GM12878 (cell line): Measurements from ENCODE around the gene FUNDC1. TPM values are rescaled to one million over a fixed set of nuclear protein-coding genes. Genes with fewer than 3 reads are reported as not detected.

ENCODE experiments used
- ATAC-seq: fragments of 200-7000 bp; cut with Tn5 transposase; 3 replicates; pipeline ENCODE4 v1.9.1; 2020; ENCODE audit warnings: mild to moderate bottlenecking, moderate library complexity
- Bru-seq: library from RNA; stranded (reverse); fragments of 400-500 nt; gene quantifications from one replicate; lab custom pipeline; 2021; lab: Mats Ljungman, UMichigan
- BruChase-seq, 2 experiments: library from RNA; stranded (reverse); fragments of 400-500 nt; gene quantifications; one replicate each; lab custom pipeline; 2021; lab: Mats Ljungman, UMichigan
- BruUV-seq: library from RNA; stranded (reverse); fragments of 400-500 nt; replicated peaks from 2 replicates; lab custom pipeline; 2021; lab: Mats Ljungman, UMichigan
- CTCF ChIA-PET: fragments of 300-600 bp; sonication (Branson Sonifier 250); formaldehyde crosslinking; extraction: SDS; loops from one replicate; lab custom pipeline; 2021; ENCODE audit warnings: inconsistent platforms; lab: Yijun Ruan, JAX
- POLR2A ChIA-PET: fragments of 350-600 bp; formaldehyde crosslinking; extraction: SDS; loops from one replicate; lab custom pipeline; 2021; ENCODE audit warnings: inconsistent platforms; lab: Charles Lee
- RAD21 ChIA-PET: fragments of 300-600 bp; sonication (Branson Sonifier 250); formaldehyde crosslinking; loops from one replicate; lab custom pipeline; 2023; ENCODE audit warnings: antibody characterized with exemption; ENCODE audit not compliant: unreplicated experiment; lab: Charles Lee
- SMC1A ChIA-PET: fragments of 300-600 bp; sonication (Branson Sonifier 250); formaldehyde crosslinking; loops from one replicate; lab custom pipeline; 2023; ENCODE audit not compliant: unreplicated experiment, uncharacterized antibody; lab: Charles Lee
- DNase-seq: peaks from one replicate; pipeline ENCODE4 v3.0.0-alpha.2; 2011; ENCODE audit warnings: low read depth, low spot score
- FAIRE-seq: peaks from 3 replicates; lab custom pipeline; 2011; peaks lifted over from hg19 to GRCh38; lab: Jason Lieb, UNC
- H2AFZ ChIP-seq: 2 replicates; pipeline ENCODE4 v1.6.0; 2011; ENCODE audit warnings: low read depth, low read length, control low read depth; ENCODE audit not compliant: control insufficient read depth
- H3K27ac ChIP-seq: 2 replicates; pipeline ENCODE4 v1.5.1; 2011; ENCODE audit warnings: control low read depth; ENCODE audit not compliant: control insufficient read depth, insufficient read depth
- H3K27me3 ChIP-seq, 2 experiments: replicated peaks in 1 of 2; 2 replicates each; pipeline versions ENCODE4 v1.6.0 to v1.6.1; 2011; ENCODE audit warnings: low read length in 1 of 2; ENCODE audit not compliant: control insufficient read depth in 2 of 2, insufficient read depth in 2 of 2
- H3K36me3 ChIP-seq, 2 experiments: 2 replicates each; pipeline ENCODE4 v1.5.1; 2011; ENCODE audit warnings: low read length in 1 of 2; ENCODE audit not compliant: control insufficient read depth in 2 of 2, insufficient read depth in 2 of 2
- H3K4me1 ChIP-seq: 2 replicates; pipeline ENCODE4 v1.6.1; 2011; ENCODE audit warnings: mild to moderate bottlenecking, low read length, moderate library complexity, mixed read lengths; ENCODE audit not compliant: control insufficient read depth, insufficient read depth
- H3K4me2 ChIP-seq: 2 replicates; pipeline ENCODE4 v1.6.0; 2011; ENCODE audit warnings: control low read depth; ENCODE audit not compliant: control insufficient read depth, insufficient read depth
- H3K4me3 ChIP-seq: fragments of 200-600 bp; sonication (generic); 2 replicates; pipeline ENCODE4 v1.5.1; 2016
- H3K79me2 ChIP-seq: 2 replicates; pipeline ENCODE4 v1.6.0; 2011; ENCODE audit warnings: low read length; ENCODE audit not compliant: control insufficient read depth, insufficient read depth
- H3K9ac ChIP-seq: 2 replicates; pipeline ENCODE4 v1.8.0; 2011; ENCODE audit warnings: low read length, control low read depth, mixed read lengths; ENCODE audit not compliant: control insufficient read depth, insufficient read depth
- H3K9me3 ChIP-seq: replicated peaks from 3 replicates; pipeline ENCODE4 v1.5.1; 2011; ENCODE audit warnings: mild to moderate bottlenecking, low read length; ENCODE audit not compliant: control insufficient read depth, insufficient read depth
- H4K20me1 ChIP-seq: 2 replicates; pipeline ENCODE4 v1.6.0; 2011; ENCODE audit not compliant: control insufficient read depth, insufficient read depth
- CHD2 ChIP-seq: IDR thresholded peaks from 2 replicates; pipeline ENCODE4 v1.6.1; 2011; ENCODE audit warnings: low read depth, low read length, improper control_type of control experiment, borderline replicate concordance
- CREB1 ChIP-seq: IDR thresholded peaks from 2 replicates; pipeline ENCODE4 v1.6.1; 2012; ENCODE audit warnings: low read depth, mild to moderate bottlenecking, inconsistent platforms
- CTCF ChIP-seq, 3 experiments: IDR thresholded peaks in 2 of 3; conservative IDR thresholded peaks in 1 of 3; 2 replicates each; pipeline ENCODE4 v1.5.1; 2011; ENCODE audit warnings: low read depth in 3 of 3, low read length in 3 of 3, mild to moderate bottlenecking in 3 of 3, control low read depth in 2 of 3, moderate library complexity in 2 of 3, inconsistent platforms in 1 of 3, mixed read lengths in 1 of 3; ENCODE audit not compliant: control insufficient read depth in 2 of 3, insufficient read depth in 1 of 3; ENCODE audit errors: extremely low read depth in 1 of 3
- ESRRA ChIP-seq: IDR thresholded peaks from 2 replicates; pipeline ENCODE4 v1.6.1; 2012; ENCODE audit warnings: mild to moderate bottlenecking, low read length, improper control_type of control experiment
- IKZF2 ChIP-seq, 2 experiments: fragments of 450-650 bp; IDR thresholded peaks; 2 replicates each; pipeline ENCODE4 v1.6.1; 2017; ENCODE audit warnings: mild to moderate bottlenecking in 2 of 2, moderate library complexity in 2 of 2
- NFIC ChIP-seq: IDR thresholded peaks from 2 replicates; pipeline ENCODE4 v1.6.1; 2012; ENCODE audit warnings: low read depth, mild to moderate bottlenecking, inconsistent platforms, low read length, moderate library complexity
- PBX3 ChIP-seq: IDR thresholded peaks from 2 replicates; pipeline ENCODE4 v1.6.1; 2011; ENCODE audit warnings: mild to moderate bottlenecking, low read depth, low read length, moderate library complexity; ENCODE audit not compliant: insufficient replicate concordance
- RAD21 ChIP-seq: IDR thresholded peaks from 2 replicates; pipeline ENCODE4 v1.6.1; 2011; ENCODE audit warnings: mild to moderate bottlenecking, low read depth, low read length, moderate library complexity; ENCODE audit not compliant: insufficient read depth
- SIX5 ChIP-seq: IDR thresholded peaks from 2 replicates; pipeline ENCODE4 v1.6.1; 2011; ENCODE audit warnings: mild to moderate bottlenecking, low read depth, low read length, moderate library complexity; ENCODE audit not compliant: severe bottlenecking
- TAF1 ChIP-seq: IDR thresholded peaks from 2 replicates; pipeline ENCODE4 v1.6.1; 2011; ENCODE audit warnings: mild to moderate bottlenecking, low read depth, low read length, borderline replicate concordance
- TCF3 ChIP-seq: IDR thresholded peaks from 2 replicates; pipeline ENCODE4 v1.6.1; 2012; ENCODE audit warnings: low read depth, mild to moderate bottlenecking, low read length, borderline replicate concordance; ENCODE audit not compliant: insufficient read depth
- YBX1 ChIP-seq: fragments of 450-650 bp; IDR thresholded peaks from 2 replicates; pipeline ENCODE4 v1.6.1; 2016; ENCODE audit warnings: antibody characterized with exemption
- YY1 ChIP-seq: IDR thresholded peaks from 2 replicates; pipeline ENCODE4 v1.6.1; 2011; ENCODE audit warnings: low read depth, mild to moderate bottlenecking, low read length
- ZNF384 ChIP-seq: IDR thresholded peaks from 2 replicates; pipeline ENCODE4 v1.6.1; 2012; ENCODE audit warnings: low read depth, mild to moderate bottlenecking, low read length, improper control_type of control experiment, borderline replicate concordance
- ZNF622 ChIP-seq: fragments of 450-650 bp; IDR thresholded peaks from 2 replicates; pipeline ENCODE4 v1.6.1; 2017; ENCODE audit warnings: mild to moderate bottlenecking, inconsistent platforms
- WGBS: methylation state at CpG from one replicate; pipeline ENCODE4 v1.1.6; 2016; ENCODE audit warnings: low lambda C conversion rate; ENCODE audit not compliant: insufficient replicate concordance, insufficient coverage; ENCODE audit errors: missing lambda C conversion rate; 5-methylcytosine and 5-hydroxymethylcytosine counted together
- in situ Hi-C: fragments of 300-500 bp; cut with MboI; formaldehyde crosslinking; loops from 9 replicates; pipeline ENCODE4 v1.14.3; 2018; ENCODE audit warnings: mixed read lengths
- intact Hi-C: fragments of 100-400 bp; cut with micrococcal nuclease; formaldehyde crosslinking; loops from one replicate; pipeline ENCODE4 v1.14.2; 2022; ENCODE audit not compliant: unreplicated experiment
- long read RNA-seq, 2 experiments: library from polyadenylated mRNA; unstranded; transcript quantifications; one replicate each; pipeline ENCODE4 v2.0.0, GENCODE V29; 2019 to 2020
- polyA minus RNA-seq, 3 experiments: library from RNA; depleted of rRNA, polyadenylated mRNA; stranded (reverse); fragments of >200 nt; gene quantifications; 2 replicates each; pipeline ENCODE4 v1.2.3, GENCODE V29; 2011
- polyA plus RNA-seq, 11 experiments: library from polyadenylated mRNA; depleted of rRNA in 4 of 11; unstranded in 6 of 11; stranded (reverse) in 5 of 11; fragments of >200 nt; fragmentation: Nextera tagmentation in 4 of 11; fragmentation: Illumina TruSeq in 1 of 11; extraction: Ambion mirVana in 4 of 11; extraction: Trizol in 1 of 11; gene quantifications; 1 replicate in 1 of 11; 2 replicates in 10 of 11; pipeline versions ENCODE4 v1.2.1 to v1.2.3, GENCODE V29; 2011 to 2016; ENCODE audit warnings: inconsistent platforms in 2 of 11, missing spikeins in 2 of 11, low read depth in 1 of 11
- total RNA-seq, 4 experiments: library from RNA; depleted of rRNA in 3 of 4; stranded (reverse); fragments of >200 nt in 3 of 4; fragmentation: Illumina TruSeq in 1 of 4; extraction: Trizol in 1 of 4; gene quantifications; 2 replicates each; pipeline versions ENCODE4 v1.2.1 to v1.2.3, GENCODE V29; 2013 to 2021

Gene FUNDC1
- total RNA-seq (2013; cell fraction: nucleolus; rRNA removed): 3.1 and 4.4 TPM in 2 replicates
- 10.0 and 15.0 TPM in 2 replicates for total RNA-seq (2014; rRNA removed)
- total RNA-seq (2014; rRNA removed; fragmentation: Illumina TruSeq; extraction: Trizol): 18.3 TPM in 2 replicates
- 11.1 and 11.8 TPM in 2 replicates for total RNA-seq (2021)
- polyA plus RNA-seq (2011; ENCODE audit: low read depth): 8.9 TPM
- polyA plus RNA-seq (2011; rRNA removed): 21.0 and 32.5 TPM in 2 replicates
- 8.7 and 11.0 TPM in 2 replicates for polyA plus RNA-seq (2011; cell fraction: cytosol; rRNA removed)
- polyA plus RNA-seq (2011; cell fraction: nucleus; rRNA removed): 4.0 and 4.8 TPM in 2 replicates
- 13.8 and 14.4 TPM in 2 replicates for polyA plus RNA-seq (2012)
- 17.7 and 20.9 TPM in 2 replicates for polyA plus RNA-seq (2014; fragmentation: Illumina TruSeq; extraction: Trizol)
- 10 to 100 TPM; 22.7 to 25.1 TPM for polyA plus RNA-seq (2014; fragmentation: Nextera tagmentation; extraction: Ambion mirVana)
- 11.2 and 13.5 TPM in 2 replicates for polyA plus RNA-seq (2014; rRNA removed)
- polyA plus RNA-seq (2016; fragmentation: Nextera tagmentation; extraction: Ambion mirVana): 10 to 100 TPM; 14.4 to 16.0 TPM
- 5.9 and 6.1 TPM in 2 replicates for polyA minus RNA-seq (2011; rRNA and poly(A)+ RNA removed)
- polyA minus RNA-seq (2011; cell fraction: cytosol; rRNA and poly(A)+ RNA removed): 3.1 and 3.6 TPM in 2 replicates
- polyA minus RNA-seq (2011; cell fraction: nucleus; rRNA and poly(A)+ RNA removed): 1.8 and 1.9 TPM in 2 replicates
- Bru-seq, nascent RNA: percentile 63 among the genes with signal in this experiment
- BruChase-seq, experiment 1, labeled RNA remaining after a 6-hour chase: percentile 60 among the genes with signal in this experiment
- percentile 58 among the genes with signal in this experiment for BruChase-seq, experiment 2, labeled RNA remaining after a 2-hour chase
- long read RNA-seq, experiment 1, transcript FUNDC1-201 (5 exons, 1,196 nt): major isoform, 6 of 8 reads
- long read RNA-seq, experiment 1, partial matches to known transcripts: 0 of 8 reads
- long read RNA-seq, experiment 1, other reads (novel, unspliced or antisense): 0 of 8 reads
- long read RNA-seq, experiment 2, transcript FUNDC1-201 (5 exons, 1,196 nt): major isoform, 38 of 41 reads
- long read RNA-seq, experiment 2, partial matches to known transcripts: 1 of 41 reads
- long read RNA-seq, experiment 2, other reads (novel, unspliced or antisense): 1 of 41 reads

GRCh38 chrX:44542567-44543325 is at the start of gene FUNDC1:
FUNDC1 (minus strand) TSS chrX:44542859; CDS start chrX:44542832, 27 bp downstream.
- ChIA-PET RAD21 (interaction anchor here (1.1 kb wide), 1 partner anchor 107 kb away, joined by 3 read pairs; no protein-coding TSS in a partner anchor), SMC1A (interaction anchor here (0.6 to 1.1 kb wide), 2 partner anchors 15 to 149 kb away, joined by 3 read pairs; no protein-coding TSS in a partner anchor), CTCF (interaction anchor here (0.9 to 1.5 kb wide), 3 partner anchors 15 to 529 kb away, joined by 3 to 4 read pairs (median 3); no protein-coding TSS in a partner anchor), POLR2A (interaction anchor here (0.6 to 1.4 kb wide), 2 partner anchors 10 to 157 kb away, joined by 3 to 6 read pairs; no protein-coding TSS in a partner anchor)
- Histone ChIP-seq H3K79me2 (peaks cover 5% of the 10 kb centered on the region), H2AFZ (peak within 1 kb of the TSS; percentile 82), H4K20me1 (no peaks in the 10 kb centered on the region), H3K4me2 (peak within 1 kb of the TSS; percentile 55), H3K27ac (peak within 1 kb of the TSS; percentile 72), H3K4me1 (no peaks in the 10 kb centered on the region), H3K27me3 (no peaks in the 10 kb centered on the region), H3K4me3 (peak within 1 kb of the TSS; percentile 73), H3K36me3 (no peaks in the 10 kb centered on the region), H3K9me3 (no peaks in the 10 kb centered on the region), H3K9ac (peak within 1 kb of the TSS; percentile 80)
- peak; percentile 31 for FAIRE-seq
- DNase-seq: peak; percentile 79
- no TSS peak for BruUV-seq
- in situ Hi-C loops: no loop called here
- WGBS: under 1% methylated on average over 27 of the region's 35 CpGs
- ATAC-seq: peak; percentile 97
- intact Hi-C loops: loop anchor here (10.0 kb wide), 1 partner anchor 532 kb away; no protein-coding TSS in a partner anchor
- peak; percentile 77 for TF ChIP-seq CHD2
- no peak for TF ChIP-seq PBX3
- TF ChIP-seq CTCF (IDR thresholded peaks at IDR 0.05 in 2 of 3, conservative IDR thresholded peaks at IDR 0.05 in 1 of 3; ENCODE audit: control insufficient read depth in 2 of 3, extremely low read depth in 1 of 3, insufficient read depth in 1 of 3, low read depth in 3 of 3, low read length in 3 of 3): peak; percentile 15 to 28 (median 26); a peak in 3 of 6 replicates
- TF ChIP-seq CREB1: peak; percentile 46; the same call in 1 of the 2 replicates
- TF ChIP-seq YBX1: no peak
- no peak for TF ChIP-seq ZNF384
- 0 out of 4 replicates have a peak, but pooled peaks of 1 of the 2 experiments have one; percentile 21 for TF ChIP-seq IKZF2 (IDR thresholded peaks at IDR 0.05)
- TF ChIP-seq ESRRA: no peak
- TF ChIP-seq TCF3: no peak
- TF ChIP-seq RAD21: peak; percentile 30; the same call in 1 of the 2 replicates
- no peak for TF ChIP-seq NFIC
- TF ChIP-seq SIX5: peak; percentile 31
- peak; percentile 60 for TF ChIP-seq YY1
- no peak for TF ChIP-seq ZNF622
- peak; percentile 29; the same call in 1 of the 2 replicates for TF ChIP-seq TAF1
